K562 (cell line): ENCODE data around the gene ZC3H18. TPM values are rescaled to one million over a fixed set of nuclear protein-coding genes. Genes with fewer than 3 reads are reported as not detected.

Source experiments
- CREM ChIP-seq: IDR thresholded peaks from 2 replicates; pipeline ENCODE4 v1.6.1; 2014; ENCODE audit warnings: antibody characterized with exemption, low read depth
- DIDO1 ChIP-seq: fragments of 450-650 bp; IDR thresholded peaks from 2 replicates; pipeline ENCODE4 v1.6.1; 2016; ENCODE audit warnings: low read depth, missing biosample characterization, missing genetic modification characterization
- MCM7 ChIP-seq, 2 experiments: fragments of 450-650 bp; IDR thresholded peaks; 2 replicates each; pipeline ENCODE4 v1.6.1; 2016 to 2018
- PHF21A ChIP-seq: fragments of 450-650 bp; IDR thresholded peaks from 2 replicates; pipeline ENCODE4 v1.6.1; 2017; ENCODE audit warnings: low read depth, borderline replicate concordance
- SIN3A ChIP-seq, 2 experiments: fragments of 150-350 bp in 1 of 2; IDR thresholded peaks; 2 replicates each; pipeline ENCODE4 v1.6.1; 2011 to 2016; ENCODE audit warnings: borderline replicate concordance in 2 of 2, low read depth in 2 of 2, low read length in 2 of 2, mild to moderate bottlenecking in 2 of 2, moderate library complexity in 2 of 2; ENCODE audit not compliant: control insufficient read depth in 1 of 2
- SMAD4 ChIP-seq: fragments of 250-450 bp; sonication (Bioruptor Pico); conservative IDR thresholded peaks from 2 replicates; pipeline ENCODE4 v1.8.0; 2021; ENCODE audit warnings: inconsistent platforms, mild to moderate bottlenecking, moderate library complexity
- SRSF9 ChIP-seq: fragments of 200-400 bp; formaldehyde crosslinking; IDR thresholded peaks from 2 replicates; pipeline ENCODE4 v1.6.1; 2017; ENCODE audit warnings: low read depth, low read length, borderline replicate concordance
- TCF7 ChIP-seq: sonication (generic); IDR thresholded peaks from 2 replicates; pipeline ENCODE4 v1.6.1; 2016; ENCODE audit warnings: antibody characterized with exemption, borderline replicate concordance
- ZSCAN29 ChIP-seq: fragments of 450-650 bp; IDR thresholded peaks from 2 replicates; pipeline ENCODE4 v1.6.1; 2017
- polyA plus RNA-seq, 8 experiments: library from polyadenylated mRNA; depleted of rRNA in 4 of 8; stranded (reverse) in 5 of 8; unstranded in 3 of 8; fragments of >200 nt; fragmentation: Nextera tagmentation in 2 of 8; fragmentation: Illumina TruSeq in 1 of 8; extraction: Ambion mirVana in 2 of 8; extraction: Trizol in 1 of 8; gene quantifications; 2 replicates each; pipeline versions ENCODE4 v1.2.1 to v1.2.3, GENCODE V29; 2011 to 2014; ENCODE audit warnings: inconsistent platforms in 1 of 8, missing spikeins in 1 of 8
- total RNA-seq, 7 experiments: library from RNA; depleted of rRNA in 6 of 7; stranded (reverse); fragments of >200 nt in 6 of 7; fragmentation: Illumina TruSeq in 2 of 7; extraction: Trizol in 2 of 7; gene quantifications; 2 replicates each; pipeline versions ENCODE4 v1.2.1 to v1.2.3, GENCODE V29; 2011 to 2021; ENCODE audit warnings: low replicate concordance in 1 of 7
- TF ChIP-seq, protein P1 (sequence below): fragments of 450-650 bp; IDR thresholded peaks from 2 replicates; pipeline ENCODE4 v1.6.1; 2016; ENCODE audit warnings: mild to moderate bottlenecking
- TF ChIP-seq, protein P2 (sequence below): fragments of 250-450 bp; sonication (Bioruptor Pico); IDR thresholded peaks from 2 replicates; pipeline ENCODE4 v1.8.0; 2022; ENCODE audit warnings: inconsistent platforms
- TF ChIP-seq, protein P3 (sequence below), 2 experiments: IDR thresholded peaks; 2 replicates each; pipeline ENCODE4 v1.6.1; 2012; ENCODE audit warnings: improper control_type of control experiment in 2 of 2, low read depth in 2 of 2, low read length in 2 of 2, borderline replicate concordance in 1 of 2

Gene ZC3H18
- total and polyA plus RNA-seq, 9 of the 15 experiments (the other 6 are each of a cell fraction or from before 2014, with no cell fraction given) = 1.7 to 88.7 (median 26.9) TPM

DNA sequence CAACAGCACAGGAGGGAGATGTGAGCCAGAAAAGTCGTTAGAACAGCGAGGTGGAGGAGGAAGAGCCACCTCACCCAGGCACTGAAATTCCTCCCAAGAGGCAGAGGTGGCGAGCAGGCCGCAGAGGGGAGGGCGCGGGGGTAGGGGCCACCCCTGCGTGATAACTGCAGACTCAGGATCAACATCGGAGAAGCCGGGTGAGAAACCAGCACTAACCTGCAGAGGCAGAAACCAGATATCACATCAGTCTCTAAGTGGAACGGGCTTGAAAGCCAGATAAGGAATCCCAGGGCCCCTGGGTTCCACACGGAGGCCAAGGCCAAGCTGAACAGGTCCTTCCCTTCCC, 39.4 kb upstream of the ZC3H18 start (continued):
- TF ChIP-seq, protein P1, sequence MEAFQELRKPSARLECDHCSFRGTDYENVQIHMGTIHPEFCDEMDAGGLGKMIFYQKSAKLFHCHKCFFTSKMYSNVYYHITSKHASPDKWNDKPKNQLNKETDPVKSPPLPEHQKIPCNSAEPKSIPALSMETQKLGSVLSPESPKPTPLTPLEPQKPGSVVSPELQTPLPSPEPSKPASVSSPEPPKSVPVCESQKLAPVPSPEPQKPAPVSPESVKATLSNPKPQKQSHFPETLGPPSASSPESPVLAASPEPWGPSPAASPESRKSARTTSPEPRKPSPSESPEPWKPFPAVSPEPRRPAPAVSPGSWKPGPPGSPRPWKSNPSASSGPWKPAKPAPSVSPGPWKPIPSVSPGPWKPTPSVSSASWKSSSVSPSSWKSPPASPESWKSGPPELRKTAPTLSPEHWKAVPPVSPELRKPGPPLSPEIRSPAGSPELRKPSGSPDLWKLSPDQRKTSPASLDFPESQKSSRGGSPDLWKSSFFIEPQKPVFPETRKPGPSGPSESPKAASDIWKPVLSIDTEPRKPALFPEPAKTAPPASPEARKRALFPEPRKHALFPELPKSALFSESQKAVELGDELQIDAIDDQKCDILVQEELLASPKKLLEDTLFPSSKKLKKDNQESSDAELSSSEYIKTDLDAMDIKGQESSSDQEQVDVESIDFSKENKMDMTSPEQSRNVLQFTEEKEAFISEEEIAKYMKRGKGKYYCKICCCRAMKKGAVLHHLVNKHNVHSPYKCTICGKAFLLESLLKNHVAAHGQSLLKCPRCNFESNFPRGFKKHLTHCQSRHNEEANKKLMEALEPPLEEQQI = no peak
- no peak for TF ChIP-seq MCM7 (IDR thresholded peaks at IDR 0.05)
- TF ChIP-seq, protein P2, sequence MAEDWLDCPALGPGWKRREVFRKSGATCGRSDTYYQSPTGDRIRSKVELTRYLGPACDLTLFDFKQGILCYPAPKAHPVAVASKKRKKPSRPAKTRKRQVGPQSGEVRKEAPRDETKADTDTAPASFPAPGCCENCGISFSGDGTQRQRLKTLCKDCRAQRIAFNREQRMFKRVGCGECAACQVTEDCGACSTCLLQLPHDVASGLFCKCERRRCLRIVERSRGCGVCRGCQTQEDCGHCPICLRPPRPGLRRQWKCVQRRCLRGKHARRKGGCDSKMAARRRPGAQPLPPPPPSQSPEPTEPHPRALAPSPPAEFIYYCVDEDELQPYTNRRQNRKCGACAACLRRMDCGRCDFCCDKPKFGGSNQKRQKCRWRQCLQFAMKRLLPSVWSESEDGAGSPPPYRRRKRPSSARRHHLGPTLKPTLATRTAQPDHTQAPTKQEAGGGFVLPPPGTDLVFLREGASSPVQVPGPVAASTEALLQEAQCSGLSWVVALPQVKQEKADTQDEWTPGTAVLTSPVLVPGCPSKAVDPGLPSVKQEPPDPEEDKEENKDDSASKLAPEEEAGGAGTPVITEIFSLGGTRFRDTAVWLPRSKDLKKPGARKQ (CRISPR knock-in tag) = no peak
- TF ChIP-seq DIDO1 (tag) = no peak
- no peak for TF ChIP-seq TCF7
- no peak for TF ChIP-seq SIN3A (IDR thresholded peaks at IDR 0.05; ENCODE audit: borderline replicate concordance in 2 of 2, control insufficient read depth in 1 of 2, low read depth in 2 of 2, low read length in 2 of 2)
- TF ChIP-seq PHF21A = no peak
- TF ChIP-seq, protein P3, sequence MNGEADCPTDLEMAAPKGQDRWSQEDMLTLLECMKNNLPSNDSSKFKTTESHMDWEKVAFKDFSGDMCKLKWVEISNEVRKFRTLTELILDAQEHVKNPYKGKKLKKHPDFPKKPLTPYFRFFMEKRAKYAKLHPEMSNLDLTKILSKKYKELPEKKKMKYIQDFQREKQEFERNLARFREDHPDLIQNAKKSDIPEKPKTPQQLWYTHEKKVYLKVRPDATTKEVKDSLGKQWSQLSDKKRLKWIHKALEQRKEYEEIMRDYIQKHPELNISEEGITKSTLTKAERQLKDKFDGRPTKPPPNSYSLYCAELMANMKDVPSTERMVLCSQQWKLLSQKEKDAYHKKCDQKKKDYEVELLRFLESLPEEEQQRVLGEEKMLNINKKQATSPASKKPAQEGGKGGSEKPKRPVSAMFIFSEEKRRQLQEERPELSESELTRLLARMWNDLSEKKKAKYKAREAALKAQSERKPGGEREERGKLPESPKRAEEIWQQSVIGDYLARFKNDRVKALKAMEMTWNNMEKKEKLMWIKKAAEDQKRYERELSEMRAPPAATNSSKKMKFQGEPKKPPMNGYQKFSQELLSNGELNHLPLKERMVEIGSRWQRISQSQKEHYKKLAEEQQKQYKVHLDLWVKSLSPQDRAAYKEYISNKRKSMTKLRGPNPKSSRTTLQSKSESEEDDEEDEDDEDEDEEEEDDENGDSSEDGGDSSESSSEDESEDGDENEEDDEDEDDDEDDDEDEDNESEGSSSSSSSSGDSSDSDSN (IDR thresholded peaks at IDR 0.05; ENCODE audit: borderline replicate concordance in 1 of 2, low read depth in 2 of 2, low read length in 2 of 2) = 0 out of 4 replicates have a peak, but pooled peaks of 1 of the 2 experiments have one; percentile 37
- no peak for TF ChIP-seq CREM
- no peak for TF ChIP-seq SRSF9
- TF ChIP-seq SMAD4 (CRISPR knock-in tag) = no peak
- TF ChIP-seq ZSCAN29 = no peak
